RWPE2 (cell line): ENCODE measurements around the gene BPIFB1.

Experiments
- ATAC-seq: fragments of 200-7000 bp; cut with Tn5 transposase; 3 replicates; pipeline ENCODE4 v1.9.1; 2021; ENCODE audit warnings: low read depth
- DNase-seq: peaks from one replicate; pipeline ENCODE4 v3.0.0-alpha.2; 2020; ENCODE audit warnings: low spot score
- H3K27ac ChIP-seq: fragments of 450-650 bp; 2 replicates; pipeline ENCODE4 v1.5.1; 2017; ENCODE audit warnings: mild to moderate bottlenecking; ENCODE audit not compliant: poor library complexity, severe bottlenecking
- H3K27me3 ChIP-seq: fragments of 250-450 bp; sonication (Bioruptor Pico); 2 replicates; pipeline ENCODE4 v1.5.1; 2021; ENCODE audit warnings: mild to moderate bottlenecking, moderate library complexity; ENCODE audit not compliant: insufficient read depth, poor library complexity, severe bottlenecking
- H3K36me3 ChIP-seq: fragments of 250-450 bp; sonication (Bioruptor Pico); 2 replicates; pipeline ENCODE4 v1.5.1; 2020; ENCODE audit warnings: low read depth, mild to moderate bottlenecking, moderate library complexity
- H3K4me1 ChIP-seq: fragments of 250-450 bp; sonication (Bioruptor Pico); 2 replicates; pipeline ENCODE4 v1.5.1; 2021; ENCODE audit warnings: mild to moderate bottlenecking, moderate library complexity; ENCODE audit not compliant: insufficient read depth, poor library complexity, severe bottlenecking
- H3K4me3 ChIP-seq: fragments of 250-450 bp; sonication (Bioruptor Pico); 2 replicates; pipeline ENCODE4 v1.5.1; 2021; ENCODE audit warnings: mild to moderate bottlenecking, moderate library complexity; ENCODE audit not compliant: severe bottlenecking
- H3K9me3 ChIP-seq: fragments of 250-450 bp; sonication (Bioruptor Pico); 2 replicates; pipeline ENCODE4 v1.5.1; 2021; ENCODE audit warnings: mild to moderate bottlenecking, moderate library complexity; ENCODE audit not compliant: severe bottlenecking
- TF ChIP-seq, protein P1 (sequence below): fragments of 450-650 bp; IDR thresholded peaks from one replicate; pipeline ENCODE4 v1.5.1; 2017; ENCODE audit warnings: mild to moderate bottlenecking, moderate library complexity; ENCODE audit not compliant: poor library complexity, severe bottlenecking

BPIFB1 gene

DNA sequence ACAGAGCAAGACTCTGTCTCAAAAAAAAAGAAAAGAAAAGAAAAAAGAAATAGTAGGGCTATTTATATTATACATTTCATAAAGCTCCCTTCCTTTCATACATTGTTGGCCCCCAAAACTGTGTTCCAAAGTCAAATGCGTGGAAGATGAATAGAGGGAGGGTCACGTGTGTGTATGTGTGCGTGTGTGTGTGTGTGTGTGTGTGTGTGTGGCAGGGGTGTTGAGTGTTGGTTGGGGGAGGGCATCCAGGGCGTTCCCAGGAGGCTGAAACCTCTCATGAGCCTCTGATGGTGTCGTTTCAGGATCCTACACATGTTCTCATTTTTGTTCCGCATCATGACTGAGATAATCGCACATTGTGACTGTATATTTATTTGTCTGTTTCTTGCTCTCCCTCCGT is 7.8 kb upstream of the BPIFB1 start:
- TF ChIP-seq, protein P1, sequence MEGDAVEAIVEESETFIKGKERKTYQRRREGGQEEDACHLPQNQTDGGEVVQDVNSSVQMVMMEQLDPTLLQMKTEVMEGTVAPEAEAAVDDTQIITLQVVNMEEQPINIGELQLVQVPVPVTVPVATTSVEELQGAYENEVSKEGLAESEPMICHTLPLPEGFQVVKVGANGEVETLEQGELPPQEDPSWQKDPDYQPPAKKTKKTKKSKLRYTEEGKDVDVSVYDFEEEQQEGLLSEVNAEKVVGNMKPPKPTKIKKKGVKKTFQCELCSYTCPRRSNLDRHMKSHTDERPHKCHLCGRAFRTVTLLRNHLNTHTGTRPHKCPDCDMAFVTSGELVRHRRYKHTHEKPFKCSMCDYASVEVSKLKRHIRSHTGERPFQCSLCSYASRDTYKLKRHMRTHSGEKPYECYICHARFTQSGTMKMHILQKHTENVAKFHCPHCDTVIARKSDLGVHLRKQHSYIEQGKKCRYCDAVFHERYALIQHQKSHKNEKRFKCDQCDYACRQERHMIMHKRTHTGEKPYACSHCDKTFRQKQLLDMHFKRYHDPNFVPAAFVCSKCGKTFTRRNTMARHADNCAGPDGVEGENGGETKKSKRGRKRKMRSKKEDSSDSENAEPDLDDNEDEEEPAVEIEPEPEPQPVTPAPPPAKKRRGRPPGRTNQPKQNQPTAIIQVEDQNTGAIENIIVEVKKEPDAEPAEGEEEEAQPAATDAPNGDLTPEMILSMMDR: no peak
- ATAC-seq: no peak
- no peak for DNase-seq
- Histone ChIP-seq H3K27me3 (peaks cover 16% of the 10 kb centered on the region), H3K4me1 (no peaks in the 10 kb centered on the region), H3K27ac (no peak overlapping the region), H3K36me3 (no peaks in the 10 kb centered on the region), H3K4me3 (no peak overlapping the region), H3K9me3 (no peaks in the 10 kb centered on the region)

DNA sequence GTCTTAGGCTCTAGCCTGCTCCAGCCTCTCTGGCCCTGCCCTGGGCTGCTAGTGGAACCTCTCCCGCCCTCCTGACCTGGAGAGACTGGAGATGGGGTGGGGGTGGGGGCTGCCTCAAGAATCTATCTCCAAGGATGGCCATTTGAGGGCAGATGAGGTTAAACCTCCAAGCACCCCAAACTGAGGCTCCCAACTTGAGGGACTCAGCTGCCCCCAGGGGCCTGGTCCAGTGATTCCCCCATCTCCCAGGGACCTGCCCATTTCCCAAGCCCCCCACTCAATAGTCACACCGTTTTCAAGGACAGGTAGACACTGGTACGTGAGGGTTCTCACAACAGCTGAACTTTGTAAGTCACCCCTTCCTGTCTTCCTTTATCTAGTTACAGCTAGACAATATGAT is 7.1 kb upstream of the BPIFB1 start:
- Histone ChIP-seq H3K27ac (no peak overlapping the region), H3K9me3 (no peaks in the 10 kb centered on the region), H3K36me3 (no peaks in the 10 kb centered on the region), H3K27me3 (peaks cover 16% of the 10 kb centered on the region), H3K4me3 (no peak overlapping the region), H3K4me1 (no peaks in the 10 kb centered on the region)
- ATAC-seq (peak; percentile 4; the same call in 1 of the 3 replicates), DNase-seq (no peak)
- TF ChIP-seq, protein P1: no peak

DNA sequence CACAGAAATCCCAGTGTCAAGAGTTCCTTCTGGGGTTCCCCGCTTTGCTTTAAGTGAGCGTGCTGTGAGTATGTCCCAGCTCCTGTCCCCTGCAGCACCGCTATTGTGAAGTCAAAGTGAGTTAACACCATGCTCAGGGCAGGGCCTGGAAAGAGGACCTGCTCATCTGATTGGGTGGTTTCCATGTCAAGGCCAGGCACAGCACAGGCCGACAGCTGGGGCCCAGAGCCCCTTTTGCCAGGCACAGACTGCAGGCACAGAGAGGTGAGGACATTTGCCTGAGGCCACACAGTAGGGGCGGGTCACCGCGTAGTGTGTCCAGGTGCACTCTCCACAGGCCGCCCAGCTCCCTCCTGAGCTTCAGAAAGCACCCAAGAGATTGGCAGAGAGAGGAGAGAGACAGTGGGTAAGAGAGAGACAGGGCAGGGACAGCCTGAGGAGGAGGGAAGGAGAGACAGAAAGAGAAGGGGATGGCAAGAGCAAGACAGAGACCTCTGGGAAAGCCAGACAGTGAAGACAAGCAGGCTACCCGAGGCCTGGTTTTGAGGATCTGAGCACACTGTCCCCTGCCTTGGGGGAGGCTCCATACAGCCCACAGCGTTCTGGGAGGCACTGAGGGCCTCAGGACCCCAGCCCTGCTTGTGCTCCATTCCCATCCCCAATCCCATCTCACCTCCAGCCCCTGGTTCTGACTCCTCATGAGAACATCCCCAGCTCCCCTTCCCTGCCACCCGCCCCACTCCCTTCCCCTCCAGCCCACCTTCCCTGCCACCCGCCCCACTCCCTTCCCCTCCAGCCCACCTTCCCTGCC is 6.5 kb upstream of the BPIFB1 start:
- Histone ChIP-seq H3K4me1 (no peaks in the 10 kb centered on the region), H3K9me3 (no peaks in the 10 kb centered on the region), H3K36me3 (no peaks in the 10 kb centered on the region), H3K27me3 (peaks cover 16% of the 10 kb centered on the region), H3K4me3 (no peak overlapping the region), H3K27ac (no peak overlapping the region)
- DNase-seq (peak; percentile 76), ATAC-seq (peak; percentile 6; the same call in 2 of the 3 replicates)
- TF ChIP-seq, protein P1: no peak

DNA sequence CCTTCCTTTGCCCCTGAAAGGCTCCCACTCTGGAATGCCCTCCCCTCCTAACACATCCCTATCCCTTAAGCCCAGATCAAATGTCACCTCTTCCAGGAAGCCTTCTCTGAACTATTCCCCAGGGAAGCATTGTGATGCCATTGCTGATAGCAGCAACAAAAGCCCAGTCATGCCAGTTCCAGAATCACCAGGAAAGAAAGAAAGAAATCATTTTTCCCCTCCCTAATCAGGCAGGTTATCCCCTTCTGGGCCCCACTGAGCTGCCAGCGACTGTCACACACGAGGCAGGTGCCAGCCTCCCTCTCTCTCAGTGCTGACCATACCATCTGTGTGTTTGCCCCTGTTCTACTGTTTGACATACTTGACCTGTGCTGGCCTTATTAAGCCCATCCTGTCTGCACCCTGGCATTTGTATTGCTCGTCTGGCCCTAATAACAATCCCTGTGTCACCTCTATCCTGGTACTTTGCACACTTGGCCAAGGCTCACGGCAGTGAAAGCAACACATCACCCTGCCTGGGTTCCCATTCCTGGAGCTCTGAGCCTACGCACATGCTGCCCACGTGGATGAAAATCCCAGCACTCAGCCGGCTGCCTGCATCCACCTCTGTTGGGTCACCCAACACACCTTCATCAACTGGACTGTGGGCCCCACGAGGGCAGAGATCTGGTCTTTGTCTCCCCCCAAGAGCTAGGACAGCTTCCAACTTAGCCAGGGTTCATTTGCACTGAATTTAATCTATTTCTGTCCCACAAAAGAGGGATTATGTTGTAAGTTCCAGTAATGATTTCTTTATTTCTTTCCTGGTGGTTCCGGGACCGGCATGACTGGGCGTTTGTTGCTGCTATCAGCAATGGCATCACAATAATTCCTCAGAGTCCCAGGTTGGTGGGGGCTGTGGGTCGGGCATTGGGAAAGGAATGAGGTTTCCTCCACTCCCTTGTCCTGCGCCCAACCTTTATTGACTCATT is 5.3 kb upstream of the BPIFB1 start:
- DNase-seq: peak; percentile 64

More for the DNA sequence above, 5.3 kb upstream of the BPIFB1 start:
- TF ChIP-seq, protein P1: no peak
- H3K27ac ChIP-seq: no peak overlapping the region
- no peak overlapping the region for H3K4me3 ChIP-seq
- H3K9me3 ChIP-seq: no peaks in the 10 kb centered on the region
- H3K27me3 ChIP-seq: peaks cover 16% of the 10 kb centered on the region
- no peak for ATAC-seq
- no peaks in the 10 kb centered on the region for H3K4me1 ChIP-seq
- H3K36me3 ChIP-seq: no peaks in the 10 kb centered on the region
